ENCODE measurements around the gene GRN.

GRN gene

DNA sequence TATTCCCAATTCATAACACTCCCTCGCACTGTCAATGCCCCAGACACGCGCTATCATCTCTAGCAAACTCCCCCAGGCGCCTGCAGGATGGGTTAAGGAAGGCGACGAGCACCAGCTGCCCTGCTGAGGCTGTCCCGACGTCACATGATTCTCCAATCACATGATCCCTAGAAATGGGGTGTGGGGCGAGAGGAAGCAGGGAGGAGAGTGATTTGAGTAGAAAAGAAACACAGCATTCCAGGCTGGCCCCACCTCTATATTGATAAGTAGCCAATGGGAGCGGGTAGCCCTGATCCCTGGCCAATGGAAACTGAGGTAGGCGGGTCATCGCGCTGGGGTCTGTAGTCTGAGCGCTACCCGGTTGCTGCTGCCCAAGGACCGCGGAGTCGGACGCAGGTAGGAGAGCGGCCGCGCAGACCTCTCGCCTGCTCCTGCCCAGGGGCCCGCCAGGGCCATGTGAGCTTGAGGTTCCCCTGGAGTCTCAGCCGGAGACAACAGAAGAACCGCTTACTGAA, at the start of gene GRN:
Gene GRN (plus strand): TSS at position 364 of the 515 bp plus-strand sequence. CDS start 3,863 bp downstream, outside the sequence.
- H3K27me3 Mint-ChIP-seq (ENCODE audit: low read depth), result peaks cover 14% of the 10 kb centered on the region
- H3K36me3 Mint-ChIP-seq (ENCODE audit: low read depth), result no peaks in the 10 kb centered on the region
- peaks cover 21% of the 10 kb centered on the region for H3K4me1 Mint-ChIP-seq
- H3K9me3 Mint-ChIP-seq, result no peaks in the 10 kb centered on the region
- TF ChIP-seq, protein P1, sequence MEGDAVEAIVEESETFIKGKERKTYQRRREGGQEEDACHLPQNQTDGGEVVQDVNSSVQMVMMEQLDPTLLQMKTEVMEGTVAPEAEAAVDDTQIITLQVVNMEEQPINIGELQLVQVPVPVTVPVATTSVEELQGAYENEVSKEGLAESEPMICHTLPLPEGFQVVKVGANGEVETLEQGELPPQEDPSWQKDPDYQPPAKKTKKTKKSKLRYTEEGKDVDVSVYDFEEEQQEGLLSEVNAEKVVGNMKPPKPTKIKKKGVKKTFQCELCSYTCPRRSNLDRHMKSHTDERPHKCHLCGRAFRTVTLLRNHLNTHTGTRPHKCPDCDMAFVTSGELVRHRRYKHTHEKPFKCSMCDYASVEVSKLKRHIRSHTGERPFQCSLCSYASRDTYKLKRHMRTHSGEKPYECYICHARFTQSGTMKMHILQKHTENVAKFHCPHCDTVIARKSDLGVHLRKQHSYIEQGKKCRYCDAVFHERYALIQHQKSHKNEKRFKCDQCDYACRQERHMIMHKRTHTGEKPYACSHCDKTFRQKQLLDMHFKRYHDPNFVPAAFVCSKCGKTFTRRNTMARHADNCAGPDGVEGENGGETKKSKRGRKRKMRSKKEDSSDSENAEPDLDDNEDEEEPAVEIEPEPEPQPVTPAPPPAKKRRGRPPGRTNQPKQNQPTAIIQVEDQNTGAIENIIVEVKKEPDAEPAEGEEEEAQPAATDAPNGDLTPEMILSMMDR (IDR thresholded peaks at IDR 0.05; ENCODE audit: unreplicated experiment in 3 of 3), result no peak
- H3K4me3 Mint-ChIP-seq, result peak within 1 kb of the TSS; percentile 91 to 97 (median 96)
- peak within 1 kb of the TSS; percentile 83 to 92 (median 87) for H3K27ac Mint-ChIP-seq

DNA sequence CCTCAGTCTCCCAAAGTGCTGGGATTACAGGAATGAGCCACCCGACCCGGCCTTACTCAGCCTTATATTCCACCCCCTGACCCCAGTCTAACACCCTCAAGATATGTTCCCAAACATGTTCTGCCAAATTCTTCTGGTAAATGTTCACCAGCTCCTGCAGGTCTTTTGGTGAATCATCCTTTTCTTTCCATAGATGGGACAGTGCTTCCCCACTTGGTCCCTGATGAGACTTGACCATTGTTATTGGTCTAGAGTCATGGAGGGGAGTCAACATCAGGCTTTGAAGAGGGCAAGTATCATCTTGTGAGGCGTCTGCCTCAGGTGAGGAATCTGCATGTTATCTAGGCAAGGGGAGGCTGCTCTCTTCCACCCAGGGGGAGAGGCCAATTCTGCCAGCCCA, 47.1 kb upstream of the GRN start:
- H3K9me3 Mint-ChIP-seq, result no peaks in the 10 kb centered on the region
- no peak overlapping the region for H3K4me3 Mint-ChIP-seq
- no peaks in the 10 kb centered on the region for H3K36me3 Mint-ChIP-seq (ENCODE audit: low read depth)
- H3K27me3 Mint-ChIP-seq (ENCODE audit: low read depth), result peaks cover 17% of the 10 kb centered on the region
- TF ChIP-seq, protein P1 (IDR thresholded peaks at IDR 0.05; ENCODE audit: unreplicated experiment in 3 of 3), result no peak
- H3K27ac Mint-ChIP-seq, result no peak overlapping the region
- no peaks in the 10 kb centered on the region for H3K4me1 Mint-ChIP-seq

DNA sequence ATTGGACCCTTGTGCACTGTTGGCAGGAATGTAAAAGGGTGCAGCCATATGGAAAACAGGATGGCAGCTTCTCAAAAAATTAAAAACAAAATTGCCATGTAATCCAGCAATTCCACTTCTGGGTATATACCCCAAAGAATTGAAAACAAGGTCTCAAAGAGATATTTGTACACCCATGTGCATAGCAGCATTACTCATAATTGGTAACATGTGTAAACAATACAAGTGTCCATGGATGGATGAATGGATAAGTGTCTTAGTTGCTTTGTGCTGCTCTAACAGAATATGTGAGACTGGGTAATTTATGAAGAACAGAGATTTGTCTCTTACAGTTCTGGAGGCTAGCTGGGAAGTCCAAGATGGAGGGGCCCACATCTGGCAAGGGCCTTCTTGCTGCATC, 40.5 kb upstream of the GRN start:
- TF ChIP-seq, protein P1 (IDR thresholded peaks at IDR 0.05; ENCODE audit: unreplicated experiment in 3 of 3), result no peak
- Mint-ChIP-seq H3K27ac (no peak overlapping the region), H3K9me3 (no peaks in the 10 kb centered on the region), H3K27me3 (ENCODE audit: low read depth) (peaks cover 25% of the 10 kb centered on the region), H3K36me3 (ENCODE audit: low read depth) (no peaks in the 10 kb centered on the region), H3K4me3 (no peak overlapping the region), H3K4me1 (peaks cover 8% of the 10 kb centered on the region)

DNA sequence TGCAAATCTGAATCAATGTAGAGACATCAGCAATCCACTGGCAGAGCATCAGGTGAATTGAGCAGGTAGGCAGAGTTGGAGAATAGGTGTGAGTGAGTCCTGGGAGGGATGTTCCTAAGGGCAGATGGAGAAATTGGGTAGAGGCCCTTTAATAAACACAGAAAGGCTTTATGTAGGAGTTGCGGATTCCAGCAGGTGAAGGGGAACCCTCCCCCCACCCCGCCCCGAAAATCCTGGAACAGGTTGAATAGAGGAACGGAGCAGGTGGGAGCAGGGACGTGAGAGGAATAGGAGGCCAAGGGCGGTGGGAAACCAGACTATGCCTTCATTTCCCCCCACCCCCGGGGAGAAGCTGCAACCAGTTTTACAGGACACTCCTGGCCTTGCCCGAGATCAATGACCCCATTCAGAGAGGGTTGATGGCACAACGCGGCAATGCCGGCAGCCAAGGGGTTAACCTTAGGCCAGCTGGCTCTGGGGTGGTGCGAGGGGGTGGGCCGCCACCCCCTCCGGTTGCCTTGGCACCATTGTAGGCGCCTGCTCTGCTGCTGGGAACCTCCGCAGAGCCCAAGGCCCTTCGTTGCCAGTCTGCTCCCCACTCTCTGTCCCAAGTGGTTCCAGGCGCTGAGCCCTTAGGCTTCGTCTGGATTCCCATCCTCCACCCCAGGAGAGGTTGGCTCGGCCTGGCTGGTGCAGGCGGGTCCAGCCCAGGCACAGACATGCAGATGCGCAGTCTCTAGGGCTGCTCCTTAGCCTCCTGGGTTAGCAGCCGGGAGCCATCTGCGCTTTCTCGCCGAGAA, 37.5 kb upstream of the GRN start:
- peaks cover 39% of the 10 kb centered on the region for H3K27me3 Mint-ChIP-seq (ENCODE audit: low read depth)
- peak overlapping the region; percentile 69 to 77 (median 77) for H3K4me3 Mint-ChIP-seq
- peak overlapping the region in 1 of 3 experiments; percentile 40 for H3K27ac Mint-ChIP-seq
- no peaks in the 10 kb centered on the region for H3K9me3 Mint-ChIP-seq
- no peaks in the 10 kb centered on the region for H3K36me3 Mint-ChIP-seq (ENCODE audit: low read depth)
- peaks cover 8% of the 10 kb centered on the region for H3K4me1 Mint-ChIP-seq
- TF ChIP-seq, protein P1 (IDR thresholded peaks at IDR 0.05; ENCODE audit: unreplicated experiment in 3 of 3), result no peak

DNA sequence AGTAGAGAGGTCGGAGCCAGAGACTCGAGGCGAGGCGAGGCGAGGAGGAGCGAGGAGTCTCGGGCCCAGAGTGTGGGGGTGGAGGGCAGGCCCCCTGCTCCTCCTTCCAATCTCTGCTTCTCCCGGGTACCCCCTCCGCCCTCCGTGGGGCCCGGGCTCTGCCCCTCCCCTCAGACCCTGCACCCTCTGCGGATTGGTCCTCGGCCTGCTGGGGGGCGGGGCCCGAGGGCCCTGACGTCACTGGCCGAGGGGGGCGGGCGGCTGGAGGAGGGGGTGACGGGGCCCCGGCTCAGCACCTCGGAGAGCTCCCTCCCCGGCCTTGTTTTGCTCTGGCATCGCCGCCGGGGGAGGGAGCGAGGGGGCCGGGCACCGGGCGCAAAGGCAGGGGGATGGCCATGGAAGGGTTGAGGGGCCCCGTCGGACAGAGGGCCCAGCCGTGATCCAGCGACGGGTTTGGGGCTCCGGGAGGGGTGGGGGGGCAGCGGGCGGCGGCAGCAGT, 36.7 kb upstream of the GRN start, which contains the start of gene RUNDC3A:
Gene RUNDC3A (plus strand): TSS at position 282 of the 499 bp plus-strand sequence. CDS start 232 bp downstream, outside the sequence.
- TF ChIP-seq, protein P1 (IDR thresholded peaks at IDR 0.05; ENCODE audit: unreplicated experiment in 3 of 3), result no peak
- no peaks in the 10 kb centered on the region for H3K36me3 Mint-ChIP-seq (ENCODE audit: low read depth)
- no peaks in the 10 kb centered on the region for H3K9me3 Mint-ChIP-seq
- H3K27me3 Mint-ChIP-seq (ENCODE audit: low read depth), result peaks cover 46% of the 10 kb centered on the region
- peaks cover 8% of the 10 kb centered on the region for H3K4me1 Mint-ChIP-seq
- no peak within 1 kb of the TSS for H3K27ac Mint-ChIP-seq
- peak within 1 kb of the TSS; percentile 69 to 77 (median 77) for H3K4me3 Mint-ChIP-seq

All from nephron (organoid).